ENCODE data around the gene MTUS2. TPM values are rescaled to one million over a fixed set of nuclear protein-coding genes. Genes with fewer than 3 reads are reported as not detected.

The MTUS2 gene
- total RNA-seq, 2 donors from 2014 or later = 0.11 TPM; not detected in 1

GRCh38 chr13:29435125-29435911 is 615.2 kb downstream of the MTUS2 start:
- H3K27ac Mint-ChIP-seq = no peak overlapping the region
- H3K9me3 Mint-ChIP-seq = no peaks in the 10 kb centered on the region
- peaks cover 14% of the 10 kb centered on the region for H3K27me3 Mint-ChIP-seq
- no peaks in the 10 kb centered on the region for H3K4me1 Mint-ChIP-seq
- ATAC-seq (replicated peaks) = no peak
- H3K36me3 Mint-ChIP-seq (ENCODE audit: low read depth) = no peaks in the 10 kb centered on the region
- H3K4me3 Mint-ChIP-seq = no peak overlapping the region

- Mint-ChIP-seq H3K4me1 (no peaks in the 10 kb centered on the region), H3K9me3 (no peaks in the 10 kb centered on the region), H3K27ac (no peak overlapping the region)
Measured at GRCh38 chr13:29436291-29436690, 616.2 kb downstream of the MTUS2 start.

GRCh38 chr13:29436721-29437280 is 616.7 kb downstream of the MTUS2 start:
- H3K4me1 Mint-ChIP-seq = no peaks in the 10 kb centered on the region
- ATAC-seq (replicated peaks) = no peak
- no peak overlapping the region for H3K27ac Mint-ChIP-seq
- H3K9me3 Mint-ChIP-seq = no peaks in the 10 kb centered on the region
- peaks cover 3% of the 10 kb centered on the region for H3K27me3 Mint-ChIP-seq
- H3K4me3 Mint-ChIP-seq = no peak overlapping the region
- H3K36me3 Mint-ChIP-seq (ENCODE audit: low read depth) = no peaks in the 10 kb centered on the region

More at GRCh38 chr13:29436291-29436690, 616.2 kb downstream of the MTUS2 start:
- ATAC-seq (replicated peaks) = no peak
- Mint-ChIP-seq H3K27me3 (peaks cover 7% of the 10 kb centered on the region), H3K36me3 (ENCODE audit: low read depth) (no peaks in the 10 kb centered on the region), H3K4me3 (no peak overlapping the region)

GRCh38 chr13:29438769-29439168 is 618.6 kb downstream of the MTUS2 start:
- Mint-ChIP-seq H3K27me3 (no peaks in the 10 kb centered on the region), H3K27ac (no peak overlapping the region), H3K36me3 (ENCODE audit: low read depth) (no peaks in the 10 kb centered on the region), H3K4me1 (no peaks in the 10 kb centered on the region), H3K4me3 (no peak overlapping the region), H3K9me3 (no peaks in the 10 kb centered on the region)
- ATAC-seq (replicated peaks) = no peak

GRCh38 chr13:29439601-29440388 is 619.7 kb downstream of the MTUS2 start:
- Mint-ChIP-seq H3K4me1 (no peaks in the 10 kb centered on the region), H3K27ac (no peak overlapping the region), H3K9me3 (no peaks in the 10 kb centered on the region), H3K36me3 (ENCODE audit: low read depth) (no peaks in the 10 kb centered on the region), H3K4me3 (no peak overlapping the region), H3K27me3 (no peaks in the 10 kb centered on the region)
- no peak for ATAC-seq (replicated peaks)

- Mint-ChIP-seq H3K4me3 (no peak overlapping the region), H3K27me3 (no peaks in the 10 kb centered on the region), H3K36me3 (ENCODE audit: low read depth) (no peaks in the 10 kb centered on the region), H3K9me3 (no peaks in the 10 kb centered on the region), H3K4me1 (no peaks in the 10 kb centered on the region), H3K27ac (no peak overlapping the region)
- no peak for ATAC-seq (replicated peaks)
Measured at GRCh38 chr13:29441306-29441705, 621.2 kb downstream of the MTUS2 start.

GRCh38 chr13:29446016-29446415 is 625.9 kb downstream of the MTUS2 start:
- ATAC-seq (replicated peaks) = no peak
- H3K27me3 Mint-ChIP-seq = peaks cover 9% of the 10 kb centered on the region
- H3K4me1 Mint-ChIP-seq = no peaks in the 10 kb centered on the region
- no peak overlapping the region for H3K27ac Mint-ChIP-seq
- H3K36me3 Mint-ChIP-seq (ENCODE audit: low read depth) = no peaks in the 10 kb centered on the region
- no peak overlapping the region for H3K4me3 Mint-ChIP-seq
- no peaks in the 10 kb centered on the region for H3K9me3 Mint-ChIP-seq

- no peak overlapping the region for H3K4me3 Mint-ChIP-seq
- no peaks in the 10 kb centered on the region for H3K9me3 Mint-ChIP-seq
- H3K4me1 Mint-ChIP-seq = no peaks in the 10 kb centered on the region
- peaks cover 9% of the 10 kb centered on the region for H3K27me3 Mint-ChIP-seq
- H3K36me3 Mint-ChIP-seq (ENCODE audit: low read depth) = no peaks in the 10 kb centered on the region
- H3K27ac Mint-ChIP-seq = no peak overlapping the region
- no peak for ATAC-seq (replicated peaks)
Measured at GRCh38 chr13:29448174-29448573, 628.0 kb downstream of the MTUS2 start.

- Mint-ChIP-seq H3K4me1 (no peaks in the 10 kb centered on the region), H3K4me3 (no peak overlapping the region), H3K27ac (no peak overlapping the region), H3K36me3 (ENCODE audit: low read depth) (no peaks in the 10 kb centered on the region), H3K9me3 (no peaks in the 10 kb centered on the region), H3K27me3 (peaks cover 9% of the 10 kb centered on the region)
- no peak for ATAC-seq (replicated peaks)
Measured at GRCh38 chr13:29449726-29450125, 629.6 kb downstream of the MTUS2 start.

- H3K9me3 Mint-ChIP-seq = no peaks in the 10 kb centered on the region
- H3K36me3 Mint-ChIP-seq (ENCODE audit: low read depth) = no peaks in the 10 kb centered on the region
- ATAC-seq (replicated peaks) = no peak
- H3K27me3 Mint-ChIP-seq = peaks cover 9% of the 10 kb centered on the region
- no peaks in the 10 kb centered on the region for H3K4me1 Mint-ChIP-seq
- H3K27ac Mint-ChIP-seq = no peak overlapping the region
- no peak overlapping the region for H3K4me3 Mint-ChIP-seq
Measured at GRCh38 chr13:29451976-29452375, 631.8 kb downstream of the MTUS2 start.

GRCh38 chr13:29452773-29453616 is 632.9 kb downstream of the MTUS2 start:
- H3K4me3 Mint-ChIP-seq = no peak overlapping the region
- no peak overlapping the region for H3K27ac Mint-ChIP-seq
- no peak for ATAC-seq (replicated peaks)
- no peaks in the 10 kb centered on the region for H3K9me3 Mint-ChIP-seq
- H3K27me3 Mint-ChIP-seq = peaks cover 6% of the 10 kb centered on the region
- H3K36me3 Mint-ChIP-seq (ENCODE audit: low read depth) = no peaks in the 10 kb centered on the region
- H3K4me1 Mint-ChIP-seq = no peaks in the 10 kb centered on the region

GRCh38 chr13:29453617-29454011 is 633.5 kb downstream of the MTUS2 start:
- Mint-ChIP-seq H3K27ac (no peak overlapping the region), H3K27me3 (peaks cover 8% of the 10 kb centered on the region), H3K4me3 (no peak overlapping the region), H3K9me3 (no peaks in the 10 kb centered on the region), H3K36me3 (ENCODE audit: low read depth) (no peaks in the 10 kb centered on the region), H3K4me1 (no peaks in the 10 kb centered on the region)
- ATAC-seq (replicated peaks) = no peak

- no peaks in the 10 kb centered on the region for H3K4me1 Mint-ChIP-seq
- no peak for ATAC-seq (replicated peaks)
- no peak overlapping the region for H3K27ac Mint-ChIP-seq
- H3K9me3 Mint-ChIP-seq = no peaks in the 10 kb centered on the region
- H3K36me3 Mint-ChIP-seq (ENCODE audit: low read depth) = no peaks in the 10 kb centered on the region
- no peak overlapping the region for H3K4me3 Mint-ChIP-seq
- H3K27me3 Mint-ChIP-seq = peaks cover 5% of the 10 kb centered on the region
Measured at GRCh38 chr13:29454931-29455481, 634.9 kb downstream of the MTUS2 start.

- H3K27me3 Mint-ChIP-seq = peaks cover 4% of the 10 kb centered on the region
- no peak overlapping the region for H3K4me3 Mint-ChIP-seq
- no peak for ATAC-seq (replicated peaks)
- H3K9me3 Mint-ChIP-seq = no peaks in the 10 kb centered on the region
- H3K36me3 Mint-ChIP-seq (ENCODE audit: low read depth) = no peaks in the 10 kb centered on the region
- H3K27ac Mint-ChIP-seq = no peak overlapping the region
- H3K4me1 Mint-ChIP-seq = no peaks in the 10 kb centered on the region
Measured at GRCh38 chr13:29456419-29456818, 636.3 kb downstream of the MTUS2 start.
